ENCODE data around the gene MINDY1.

DNA sequence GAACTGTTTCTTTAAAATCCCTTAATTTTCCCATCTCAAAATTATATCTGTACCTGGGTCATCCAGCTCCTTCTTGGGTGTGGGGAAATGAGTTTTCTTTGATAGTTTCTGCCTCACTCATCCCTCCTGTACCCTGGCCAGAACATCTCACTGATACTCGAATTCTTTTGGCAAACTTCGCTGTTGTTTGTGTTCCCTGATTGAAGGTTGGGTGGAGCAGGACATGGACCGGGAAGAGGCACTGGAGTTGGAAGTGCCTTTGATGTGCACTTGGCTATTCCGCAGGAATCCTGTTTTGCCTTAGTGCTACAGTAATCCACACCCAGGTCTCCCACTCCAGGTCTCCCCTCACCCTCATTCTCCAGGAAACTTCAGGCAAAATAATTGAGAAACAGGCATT lies 11.2 kb downstream of the MINDY1 start:
- TF ChIP-seq, protein P1, sequence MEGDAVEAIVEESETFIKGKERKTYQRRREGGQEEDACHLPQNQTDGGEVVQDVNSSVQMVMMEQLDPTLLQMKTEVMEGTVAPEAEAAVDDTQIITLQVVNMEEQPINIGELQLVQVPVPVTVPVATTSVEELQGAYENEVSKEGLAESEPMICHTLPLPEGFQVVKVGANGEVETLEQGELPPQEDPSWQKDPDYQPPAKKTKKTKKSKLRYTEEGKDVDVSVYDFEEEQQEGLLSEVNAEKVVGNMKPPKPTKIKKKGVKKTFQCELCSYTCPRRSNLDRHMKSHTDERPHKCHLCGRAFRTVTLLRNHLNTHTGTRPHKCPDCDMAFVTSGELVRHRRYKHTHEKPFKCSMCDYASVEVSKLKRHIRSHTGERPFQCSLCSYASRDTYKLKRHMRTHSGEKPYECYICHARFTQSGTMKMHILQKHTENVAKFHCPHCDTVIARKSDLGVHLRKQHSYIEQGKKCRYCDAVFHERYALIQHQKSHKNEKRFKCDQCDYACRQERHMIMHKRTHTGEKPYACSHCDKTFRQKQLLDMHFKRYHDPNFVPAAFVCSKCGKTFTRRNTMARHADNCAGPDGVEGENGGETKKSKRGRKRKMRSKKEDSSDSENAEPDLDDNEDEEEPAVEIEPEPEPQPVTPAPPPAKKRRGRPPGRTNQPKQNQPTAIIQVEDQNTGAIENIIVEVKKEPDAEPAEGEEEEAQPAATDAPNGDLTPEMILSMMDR (IDR thresholded peaks at IDR 0.05) = no peak
- no peak for TF ChIP-seq ZFX (IDR thresholded peaks at IDR 0.05; ENCODE audit: borderline replicate concordance)
